Right lobe of liver (tissue), 4 donors: ENCODE measurements around the gene SNRPA1.

ENCODE experiments used
- POLR2A ChIP-seq: fragments of 450-650 bp; IDR thresholded peaks from one replicate; pipeline ENCODE4 v1.6.1; 2017; ENCODE audit warnings: antibody characterized with exemption, mild to moderate bottlenecking
- TF ChIP-seq, protein P1 (sequence below), 4 donors: fragments of 200-600 bp in 3 of 4; fragments of 450-650 bp in 1 of 4; IDR thresholded peaks; one replicate each; pipeline versions ENCODE4 v1.5.1 to v1.8.0; 2016 to 2022; ENCODE audit warnings: antibody characterized with exemption in 4 of 4, mild to moderate bottlenecking in 2 of 4
- donor health status: DM: no; HTN: no; CAD: no.
- donor health status: DM: no; HTN: no; CAD: no.
- donor health status: DM: no; HTN: yes; CAD: no.

DNA sequence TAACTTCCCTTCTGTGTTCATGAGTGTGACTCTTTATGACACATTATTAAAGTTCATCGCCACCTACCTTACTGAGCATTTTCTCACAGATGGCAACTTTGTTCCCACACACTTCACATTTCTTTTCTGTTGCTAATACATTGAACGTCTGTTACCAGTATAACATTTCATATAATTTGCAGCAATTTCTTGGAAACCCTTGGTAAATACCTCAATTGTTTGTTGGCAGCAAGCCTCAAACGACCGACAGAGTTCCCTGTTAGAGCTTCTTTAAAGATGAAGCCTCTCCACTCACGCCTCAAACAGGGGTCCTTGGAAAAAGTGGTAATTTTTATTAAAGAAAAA, 40.0 kb downstream of the SNRPA1 start:
- TF ChIP-seq, protein P1, sequence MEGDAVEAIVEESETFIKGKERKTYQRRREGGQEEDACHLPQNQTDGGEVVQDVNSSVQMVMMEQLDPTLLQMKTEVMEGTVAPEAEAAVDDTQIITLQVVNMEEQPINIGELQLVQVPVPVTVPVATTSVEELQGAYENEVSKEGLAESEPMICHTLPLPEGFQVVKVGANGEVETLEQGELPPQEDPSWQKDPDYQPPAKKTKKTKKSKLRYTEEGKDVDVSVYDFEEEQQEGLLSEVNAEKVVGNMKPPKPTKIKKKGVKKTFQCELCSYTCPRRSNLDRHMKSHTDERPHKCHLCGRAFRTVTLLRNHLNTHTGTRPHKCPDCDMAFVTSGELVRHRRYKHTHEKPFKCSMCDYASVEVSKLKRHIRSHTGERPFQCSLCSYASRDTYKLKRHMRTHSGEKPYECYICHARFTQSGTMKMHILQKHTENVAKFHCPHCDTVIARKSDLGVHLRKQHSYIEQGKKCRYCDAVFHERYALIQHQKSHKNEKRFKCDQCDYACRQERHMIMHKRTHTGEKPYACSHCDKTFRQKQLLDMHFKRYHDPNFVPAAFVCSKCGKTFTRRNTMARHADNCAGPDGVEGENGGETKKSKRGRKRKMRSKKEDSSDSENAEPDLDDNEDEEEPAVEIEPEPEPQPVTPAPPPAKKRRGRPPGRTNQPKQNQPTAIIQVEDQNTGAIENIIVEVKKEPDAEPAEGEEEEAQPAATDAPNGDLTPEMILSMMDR (IDR thresholded peaks at IDR 0.05): no peak
- no peak for TF ChIP-seq POLR2A
